ENCODE data around the gene FGR. TPM values are rescaled to one million over a fixed set of nuclear protein-coding genes. Genes with fewer than 3 reads are reported as not detected.

Gene FGR
- total and polyA plus RNA-seq, 2 of the 13 experiments (the other 11 are each of a cell fraction or from before 2014, with no cell fraction given), result not detected

GRCh38 chr1:27638805-27639204 lies 3.8 kb upstream of the FGR start (continued):
- TF ChIP-seq ZNF512 (CRISPR knock-in tag; IDR thresholded peaks at IDR 0.05), result no peak

GRCh38 chr1:27638047-27638734 lies 3.2 kb upstream of the FGR start:
- no peak overlapping the region for H3K4me2 ChIP-seq (ENCODE audit: low read depth, low read length)
- H3K79me2 ChIP-seq (ENCODE audit: insufficient read depth, low read length), result no peaks in the 10 kb centered on the region
- FAIRE-seq (no peak), ATAC-seq (no peak), DNase-seq (ENCODE audit: low spot score) (no peak)
- 27% methylated on average over 5 of the region's 5 CpGs for WGBS (ENCODE audit: low lambda C conversion rate)
- H4K20me1 ChIP-seq (ENCODE audit: insufficient read depth, low read length), result no peaks in the 10 kb centered on the region
- TF ChIP-seq ZFYVE20 (CRISPR knock-in tag; IDR thresholded peaks at IDR 0.05; ENCODE audit: borderline replicate concordance, low read depth) (no peak), ZNF776 (CRISPR knock-in tag; IDR thresholded peaks at IDR 0.05) (no peak), ATF3 (CRISPR knock-in tag; IDR thresholded peaks at IDR 0.05) (no peak), HNRNPH1 (optimal IDR thresholded peaks at IDR 0.05; ENCODE audit: low read depth, low read length) (no peak), ZBTB39 (CRISPR knock-in tag; IDR thresholded peaks at IDR 0.05) (no peak), PAXIP1 (CRISPR knock-in tag; conservative IDR thresholded peaks at IDR 0.05) (no peak), THAP9 (CRISPR knock-in tag; IDR thresholded peaks at IDR 0.05; ENCODE audit: borderline replicate concordance) (no peak), ZMYM4 (CRISPR knock-in tag; IDR thresholded peaks at IDR 0.05) (no peak)
- no peak overlapping the region for H3K4me3 ChIP-seq (replicated peaks in 1 of 3; ENCODE audit: insufficient read depth in 1 of 3, low read depth in 2 of 3, low read length in 3 of 3)
- no TSS peak for BruUV-seq (replicated peaks)
- intact Hi-C loops (cut with micrococcal nuclease; ENCODE audit: unreplicated experiment), result no loop called here
- CTCF ChIA-PET (ENCODE audit: low intra/inter-chr PET ratio, low total read pairs), result no interaction called here
- no peaks in the 10 kb centered on the region for H3K4me1 ChIP-seq (ENCODE audit: insufficient read depth, low read length)
- H3K27ac ChIP-seq (ENCODE audit: extremely low read length, insufficient read depth, low read length), result no peak overlapping the region
- no peaks in the 10 kb centered on the region for H3K36me3 ChIP-seq (replicated peaks in 1 of 2; ENCODE audit: control insufficient read depth in 1 of 2, insufficient read depth in 2 of 2, low read length in 2 of 2)
- peaks cover 7 to 25% of the 10 kb centered on the region in 2 experiments; a peak in 4 of 5 replicates for H3K27me3 ChIP-seq (ENCODE audit: control insufficient read depth in 1 of 2, insufficient read depth in 2 of 2, low read length in 2 of 2)
- in situ Hi-C loops (cut with HindIII; ENCODE audit: extremely low pct_ligation_motif_present, low pct_unique_long_range_greater_than_20kb), result no loop called here
- H3K9me3 ChIP-seq (ENCODE audit: low read length), result no peaks in the 10 kb centered on the region
- no peak overlapping the region for H2AFZ ChIP-seq (ENCODE audit: low read length)
- POLR2A ChIA-PET, result no interaction called here
- no peak overlapping the region for H3K9ac ChIP-seq (ENCODE audit: insufficient read depth, low read depth, low read length)
